GM12878 (cell line): ENCODE measurements around the gene CLMP. TPM values are rescaled to one million over a fixed set of nuclear protein-coding genes. Genes with fewer than 3 reads are reported as not detected.

Experiments
- ATAC-seq: fragments of 200-7000 bp; cut with Tn5 transposase; 3 replicates; pipeline ENCODE4 v1.9.1; 2020; ENCODE audit warnings: mild to moderate bottlenecking, moderate library complexity
- BruUV-seq: library from RNA; stranded (reverse); fragments of 400-500 nt; replicated peaks from 2 replicates; lab custom pipeline; 2021; lab: Mats Ljungman, UMichigan
- CTCF ChIA-PET: fragments of 300-600 bp; sonication (Branson Sonifier 250); formaldehyde crosslinking; extraction: SDS; loops from one replicate; lab custom pipeline; 2021; ENCODE audit warnings: inconsistent platforms; lab: Yijun Ruan, JAX
- POLR2A ChIA-PET: fragments of 350-600 bp; formaldehyde crosslinking; extraction: SDS; loops from one replicate; lab custom pipeline; 2021; ENCODE audit warnings: inconsistent platforms; lab: Charles Lee
- RAD21 ChIA-PET: fragments of 300-600 bp; sonication (Branson Sonifier 250); formaldehyde crosslinking; loops from one replicate; lab custom pipeline; 2023; ENCODE audit warnings: antibody characterized with exemption; ENCODE audit not compliant: unreplicated experiment; lab: Charles Lee
- SMC1A ChIA-PET: fragments of 300-600 bp; sonication (Branson Sonifier 250); formaldehyde crosslinking; loops from one replicate; lab custom pipeline; 2023; ENCODE audit not compliant: unreplicated experiment, uncharacterized antibody; lab: Charles Lee
- DNase-seq: peaks from one replicate; pipeline ENCODE4 v3.0.0-alpha.2; 2011; ENCODE audit warnings: low read depth, low spot score
- FAIRE-seq: peaks from 3 replicates; lab custom pipeline; 2011; peaks lifted over from hg19 to GRCh38; lab: Jason Lieb, UNC
- H2AFZ ChIP-seq: 2 replicates; pipeline ENCODE4 v1.6.0; 2011; ENCODE audit warnings: low read depth, low read length, control low read depth; ENCODE audit not compliant: control insufficient read depth
- H3K27ac ChIP-seq: 2 replicates; pipeline ENCODE4 v1.5.1; 2011; ENCODE audit warnings: control low read depth; ENCODE audit not compliant: control insufficient read depth, insufficient read depth
- H3K27me3 ChIP-seq, 2 experiments: replicated peaks in 1 of 2; 2 replicates each; pipeline versions ENCODE4 v1.6.0 to v1.6.1; 2011; ENCODE audit warnings: low read length in 1 of 2; ENCODE audit not compliant: control insufficient read depth in 2 of 2, insufficient read depth in 2 of 2
- H3K36me3 ChIP-seq, 2 experiments: 2 replicates each; pipeline ENCODE4 v1.5.1; 2011; ENCODE audit warnings: low read length in 1 of 2; ENCODE audit not compliant: control insufficient read depth in 2 of 2, insufficient read depth in 2 of 2
- H3K4me1 ChIP-seq: 2 replicates; pipeline ENCODE4 v1.6.1; 2011; ENCODE audit warnings: mild to moderate bottlenecking, low read length, moderate library complexity, mixed read lengths; ENCODE audit not compliant: control insufficient read depth, insufficient read depth
- H3K4me2 ChIP-seq: 2 replicates; pipeline ENCODE4 v1.6.0; 2011; ENCODE audit warnings: control low read depth; ENCODE audit not compliant: control insufficient read depth, insufficient read depth
- H3K4me3 ChIP-seq: fragments of 200-600 bp; sonication (generic); 2 replicates; pipeline ENCODE4 v1.5.1; 2016
- H3K79me2 ChIP-seq: 2 replicates; pipeline ENCODE4 v1.6.0; 2011; ENCODE audit warnings: low read length; ENCODE audit not compliant: control insufficient read depth, insufficient read depth
- H3K9ac ChIP-seq: 2 replicates; pipeline ENCODE4 v1.8.0; 2011; ENCODE audit warnings: low read length, control low read depth, mixed read lengths; ENCODE audit not compliant: control insufficient read depth, insufficient read depth
- H3K9me3 ChIP-seq: replicated peaks from 3 replicates; pipeline ENCODE4 v1.5.1; 2011; ENCODE audit warnings: mild to moderate bottlenecking, low read length; ENCODE audit not compliant: control insufficient read depth, insufficient read depth
- H4K20me1 ChIP-seq: 2 replicates; pipeline ENCODE4 v1.6.0; 2011; ENCODE audit not compliant: control insufficient read depth, insufficient read depth
- CEBPB ChIP-seq, 2 experiments: fragments of 150-350 bp in 1 of 2; IDR thresholded peaks; 2 replicates each; pipeline ENCODE4 v1.6.1; 2012 to 2014; ENCODE audit warnings: low read depth in 2 of 2, low read length in 2 of 2, borderline replicate concordance in 1 of 2, inconsistent platforms in 1 of 2
- ESRRA ChIP-seq: IDR thresholded peaks from 2 replicates; pipeline ENCODE4 v1.6.1; 2012; ENCODE audit warnings: mild to moderate bottlenecking, low read length, improper control_type of control experiment
- ZBTB40 ChIP-seq: fragments of 450-650 bp; IDR thresholded peaks from 2 replicates; pipeline ENCODE4 v1.6.1; 2016; ENCODE audit warnings: mild to moderate bottlenecking, moderate library complexity, borderline replicate concordance
- ZNF592 ChIP-seq: fragments of 450-650 bp; IDR thresholded peaks from 2 replicates; pipeline ENCODE4 v1.6.1; 2017; ENCODE audit warnings: mild to moderate bottlenecking, moderate library complexity
- ZZZ3 ChIP-seq: IDR thresholded peaks from 2 replicates; pipeline ENCODE4 v1.6.1; 2011; ENCODE audit warnings: low read depth; ENCODE audit not compliant: control insufficient read depth, insufficient read length
- WGBS: methylation state at CpG from one replicate; pipeline ENCODE4 v1.1.6; 2016; ENCODE audit warnings: low lambda C conversion rate; ENCODE audit not compliant: insufficient replicate concordance, insufficient coverage; ENCODE audit errors: missing lambda C conversion rate; 5-methylcytosine and 5-hydroxymethylcytosine counted together
- in situ Hi-C: fragments of 300-500 bp; cut with MboI; formaldehyde crosslinking; loops from 9 replicates; pipeline ENCODE4 v1.14.3; 2018; ENCODE audit warnings: mixed read lengths
- intact Hi-C: fragments of 100-400 bp; cut with micrococcal nuclease; formaldehyde crosslinking; loops from one replicate; pipeline ENCODE4 v1.14.2; 2022; ENCODE audit not compliant: unreplicated experiment
- polyA plus RNA-seq, 11 experiments: library from polyadenylated mRNA; depleted of rRNA in 4 of 11; unstranded in 6 of 11; stranded (reverse) in 5 of 11; fragments of >200 nt; fragmentation: Nextera tagmentation in 4 of 11; fragmentation: Illumina TruSeq in 1 of 11; extraction: Ambion mirVana in 4 of 11; extraction: Trizol in 1 of 11; gene quantifications; 1 replicate in 1 of 11; 2 replicates in 10 of 11; pipeline versions ENCODE4 v1.2.1 to v1.2.3, GENCODE V29; 2011 to 2016; ENCODE audit warnings: inconsistent platforms in 2 of 11, missing spikeins in 2 of 11, low read depth in 1 of 11
- total RNA-seq, 4 experiments: library from RNA; depleted of rRNA in 3 of 4; stranded (reverse); fragments of >200 nt in 3 of 4; fragmentation: Illumina TruSeq in 1 of 4; extraction: Trizol in 1 of 4; gene quantifications; 2 replicates each; pipeline versions ENCODE4 v1.2.1 to v1.2.3, GENCODE V29; 2013 to 2021

Gene CLMP
- total and polyA plus RNA-seq, 10 of the 15 experiments (the other 5 are each of a cell fraction or from before 2014, with no cell fraction given), result 0.01 to 0.71 (median 0.20) TPM; not detected in 4

DNA sequence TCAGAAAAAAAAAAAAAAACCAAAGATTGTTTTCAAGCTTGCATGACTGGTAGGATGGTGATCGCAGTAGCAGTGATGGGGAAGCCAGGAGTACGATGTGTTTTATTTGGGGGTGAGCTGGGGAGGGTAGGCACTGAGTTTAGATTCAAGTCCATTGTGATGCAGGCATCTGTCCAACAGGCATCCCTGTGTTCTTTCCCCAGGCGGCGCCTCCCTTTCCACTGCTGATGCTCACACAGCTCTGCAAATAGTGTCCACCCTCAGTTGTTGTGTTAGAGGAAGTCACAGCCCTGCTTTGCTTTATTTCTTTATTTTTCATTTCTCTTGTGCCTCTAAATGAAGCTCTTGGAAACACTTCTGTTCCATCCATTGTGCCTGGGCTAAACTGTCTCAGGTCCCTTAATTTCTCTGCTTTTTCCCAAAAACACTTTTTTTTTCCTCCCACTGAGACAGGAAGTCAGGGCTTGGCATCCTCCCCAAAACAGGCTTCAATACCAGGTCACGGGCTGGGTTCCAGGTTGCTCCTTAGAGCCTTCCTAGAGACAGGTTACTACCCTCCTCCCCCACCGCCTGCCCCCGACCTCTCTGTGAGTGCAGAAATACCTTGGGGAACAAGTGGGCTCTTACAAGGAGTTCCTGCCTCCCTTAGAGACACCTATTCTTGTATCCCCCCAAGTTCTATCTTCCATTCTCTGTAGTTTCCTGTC, 94.5 kb downstream of the CLMP start:
- no peak overlapping the region for H3K27ac ChIP-seq
- CTCF ChIA-PET, result interaction anchor here (0.6 to 5.8 kb wide), 5 partner anchors 9 to 375 kb away, joined by 3 to 36 read pairs (median 4); no protein-coding TSS in a partner anchor
- ATAC-seq (no peak; the same call in 2 of the 3 replicates), DNase-seq (no peak), FAIRE-seq (no peak)
- H3K27me3 ChIP-seq, result peaks cover 0 to 2% of the 10 kb centered on the region in 2 experiments; a peak in 1 of 4 replicates
- intact Hi-C loops, result loop anchor here (10.0 kb wide), 1 partner anchor 604 kb away; no protein-coding TSS in a partner anchor
- TF ChIP-seq ZBTB40, result no peak
- no peak for TF ChIP-seq ZZZ3
- TF ChIP-seq CEBPB (IDR thresholded peaks at IDR 0.05; ENCODE audit: borderline replicate concordance in 1 of 2, low read depth in 2 of 2, low read length in 2 of 2), result no peak
- TF ChIP-seq ZNF592, result no peak
- no peak for TF ChIP-seq ESRRA
- SMC1A ChIA-PET, result interaction anchor here (1.6 kb wide), 1 partner anchor 163 kb away, joined by 3 read pairs; no protein-coding TSS in a partner anchor
- no peaks in the 10 kb centered on the region for H3K4me1 ChIP-seq
- POLR2A ChIA-PET, result interaction anchor here (0.6 kb wide), 1 partner anchor 22 kb away, joined by 3 read pairs; no protein-coding TSS in a partner anchor
- no peaks in the 10 kb centered on the region for H3K9me3 ChIP-seq
- H3K4me2 ChIP-seq, result no peak overlapping the region
- H4K20me1 ChIP-seq, result no peaks in the 10 kb centered on the region
- WGBS, result 69% methylated on average over 7 of the region's 7 CpGs
- H2AFZ ChIP-seq, result no peak overlapping the region
- in situ Hi-C loops, result no loop called here
- H3K9ac ChIP-seq, result no peak overlapping the region
- no peak overlapping the region for H3K4me3 ChIP-seq
- H3K36me3 ChIP-seq, result no peaks in the 10 kb centered on the region
- no peaks in the 10 kb centered on the region for H3K79me2 ChIP-seq
- RAD21 ChIA-PET, result interaction anchor here (0.7 kb wide), 1 partner anchor 29 kb away, joined by 3 read pairs; no protein-coding TSS in a partner anchor
- BruUV-seq, result no TSS peak
